H1 (cell line): Measurements from ENCODE around the gene RASL11B. TPM values are rescaled to one million over a fixed set of nuclear protein-coding genes. Genes with fewer than 3 reads are reported as not detected.
A peak's percentile ranks its signal among the peaks of the same experiment; 100 is the strongest.

ENCODE experiments used
- ASH2L ChIP-seq: fragments of 200-600, 300-600 bp; sonication (generic); IDR thresholded peaks from one replicate; pipeline ENCODE4 v1.7.1; 2017; ENCODE audit warnings: low read length
- CHD2 ChIP-seq: IDR thresholded peaks from 2 replicates; pipeline ENCODE4 v1.6.1; 2012; ENCODE audit warnings: low read length, improper control_type of control experiment
- CREB1 ChIP-seq: IDR thresholded peaks from 2 replicates; pipeline ENCODE4 v1.6.1; 2012; ENCODE audit warnings: inconsistent platforms
- CTBP2 ChIP-seq: IDR thresholded peaks from 2 replicates; pipeline ENCODE4 v1.7.0; 2011; ENCODE audit warnings: borderline replicate concordance, mild to moderate bottlenecking, moderate library complexity, mixed read lengths, low read length; ENCODE audit not compliant: insufficient read depth, insufficient read length
- EGR1 ChIP-seq: IDR thresholded peaks from 2 replicates; pipeline ENCODE4 v1.6.1; 2011; ENCODE audit warnings: low read depth, low read length, borderline replicate concordance
- FOSL1 ChIP-seq: IDR thresholded peaks from 2 replicates; pipeline ENCODE4 v1.6.1; 2011; ENCODE audit warnings: mild to moderate bottlenecking, low read depth, low read length, moderate library complexity; ENCODE audit not compliant: insufficient read depth
- GTF2F1 ChIP-seq: IDR thresholded peaks from 2 replicates; pipeline ENCODE4 v1.6.1; 2012; ENCODE audit warnings: low read depth, low read length, improper control_type of control experiment, borderline replicate concordance
- KDM4A ChIP-seq: IDR thresholded peaks from one replicate; pipeline ENCODE4 v1.7.1; 2012; ENCODE audit warnings: low read depth, mild to moderate bottlenecking, moderate library complexity, low read length, inconsistent platforms; ENCODE audit not compliant: severe bottlenecking
- MAFK ChIP-seq: IDR thresholded peaks from 2 replicates; pipeline ENCODE4 v1.6.1; 2012; ENCODE audit warnings: low read depth, mild to moderate bottlenecking, improper control_type of control experiment, low read length
- PHF8 ChIP-seq: fragments of 200-600 bp; sonication (generic); conservative IDR thresholded peaks from 2 replicates; pipeline ENCODE4 v1.7.1; 2012; ENCODE audit warnings: low read depth, mild to moderate bottlenecking, inconsistent platforms, low read length, moderate library complexity
- POU5F1 ChIP-seq: IDR thresholded peaks from 2 replicates; pipeline ENCODE4 v1.6.1; 2011; ENCODE audit warnings: low read depth, mild to moderate bottlenecking, low read length, moderate library complexity
- RAD21 ChIP-seq, 2 experiments: IDR thresholded peaks in 1 of 2; conservative IDR thresholded peaks in 1 of 2; 2 replicates each; pipeline ENCODE4 v1.6.1; 2011; ENCODE audit warnings: low read depth in 2 of 2, low read length in 2 of 2, improper control_type of control experiment in 1 of 2, inconsistent platforms in 1 of 2, mild to moderate bottlenecking in 1 of 2, moderate library complexity in 1 of 2
- SIN3A ChIP-seq, 2 experiments: IDR thresholded peaks in 1 of 2; conservative IDR thresholded peaks in 1 of 2; 2 replicates each; pipeline ENCODE4 v1.6.1; 2011 to 2012; ENCODE audit warnings: low read length in 2 of 2, improper control_type of control experiment in 1 of 2, low read depth in 1 of 2, mild to moderate bottlenecking in 1 of 2
- SP1 ChIP-seq: IDR thresholded peaks from 2 replicates; pipeline ENCODE4 v1.6.1; 2011; ENCODE audit warnings: low read depth, low read length
- polyA plus RNA-seq, 7 experiments: library from polyadenylated mRNA; depleted of rRNA in 3 of 7; stranded (reverse) in 5 of 7; unstranded in 2 of 7; fragments of >200 nt in 5 of 7; fragments of 200-250 nt in 2 of 7; gene quantifications; 1 replicate in 5 of 7; 2 replicates in 1 of 7; 4 replicates in 1 of 7; pipeline versions ENCODE4 v1.2.1 to v1.2.3, GENCODE V29; 2011 to 2013; ENCODE audit warnings: missing spikeins in 2 of 7, mixed read lengths in 2 of 7
- total RNA-seq: library from RNA; stranded (reverse); fragmentation: NEBNext Ultra II Directional; extraction: Animal tissue kit (Norgen Biotek cat#: 25700); gene quantifications from 2 replicates; pipeline ENCODE4 v1.2.1, GENCODE V29; 2021
- TF ChIP-seq, protein P1 (sequence below), 3 experiments: IDR thresholded peaks; 1 replicate in 2 of 3; 2 replicates in 1 of 3; pipeline versions ENCODE4 v1.5.1 to v1.6.1; 2011; ENCODE audit warnings: low read length in 3 of 3, mild to moderate bottlenecking in 3 of 3, inconsistent platforms in 2 of 3, low read depth in 1 of 3, moderate library complexity in 1 of 3; ENCODE audit not compliant: insufficient read depth in 1 of 3; ENCODE audit errors: control extremely low read depth in 1 of 3
- TF ChIP-seq, protein P2 (sequence below): IDR thresholded peaks from 2 replicates; pipeline ENCODE4 v1.6.1; 2012; ENCODE audit warnings: inconsistent platforms
- TF ChIP-seq, protein P3 (sequence below): IDR thresholded peaks from 2 replicates; pipeline ENCODE4 v1.6.1; 2012; ENCODE audit warnings: inconsistent platforms

Gene RASL11B
- total and polyA plus RNA-seq, 2 of the 8 experiments (the other 6 are each of a cell fraction or from before 2014, with no cell fraction given): 49.8 to 75.5 TPM

DNA sequence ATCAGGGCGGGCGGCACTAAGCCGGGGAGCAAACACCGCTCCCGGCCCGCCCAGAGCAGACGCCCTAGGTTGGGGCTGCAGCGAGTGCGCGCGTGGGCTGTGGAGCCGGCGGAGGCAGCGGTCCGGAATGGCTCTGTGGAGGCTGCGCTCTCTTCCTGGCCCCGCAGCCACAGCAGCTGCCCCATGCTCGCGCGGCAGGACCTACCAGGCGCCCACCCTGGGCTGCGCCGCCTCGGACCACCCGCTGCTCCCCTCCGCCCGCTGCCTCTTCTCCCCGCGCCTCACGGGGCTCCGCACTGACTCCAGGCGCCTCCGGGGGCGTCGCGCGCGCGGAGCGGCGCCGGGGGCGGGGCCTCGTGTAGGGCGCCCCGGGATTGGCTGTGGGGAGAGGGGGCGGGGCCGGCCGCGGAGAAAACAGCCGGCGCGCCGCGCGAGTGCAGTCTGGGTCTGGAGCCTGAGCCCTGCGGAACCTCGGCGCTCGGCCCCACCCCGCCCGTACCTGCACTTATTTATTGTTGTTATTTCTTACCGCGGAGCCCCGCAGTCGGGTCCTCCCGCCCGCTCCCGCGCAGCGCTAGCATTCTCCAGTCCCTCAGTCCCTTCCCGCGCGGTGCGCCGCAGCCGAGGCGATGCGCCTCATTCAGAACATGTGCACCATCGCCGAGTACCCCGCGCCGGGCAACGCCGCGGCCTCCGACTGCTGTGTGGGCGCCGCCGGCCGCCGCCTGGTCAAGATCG lies at the start of gene RASL11B (continued):
- peak; percentile 68 for TF ChIP-seq SP1
- no peak for TF ChIP-seq MAFK
- TF ChIP-seq CREB1: peak; percentile 48; the same call in 1 of the 2 replicates
- TF ChIP-seq FOSL1: no peak
- TF ChIP-seq ASH2L: peak; percentile 61
- TF ChIP-seq, protein P1, sequence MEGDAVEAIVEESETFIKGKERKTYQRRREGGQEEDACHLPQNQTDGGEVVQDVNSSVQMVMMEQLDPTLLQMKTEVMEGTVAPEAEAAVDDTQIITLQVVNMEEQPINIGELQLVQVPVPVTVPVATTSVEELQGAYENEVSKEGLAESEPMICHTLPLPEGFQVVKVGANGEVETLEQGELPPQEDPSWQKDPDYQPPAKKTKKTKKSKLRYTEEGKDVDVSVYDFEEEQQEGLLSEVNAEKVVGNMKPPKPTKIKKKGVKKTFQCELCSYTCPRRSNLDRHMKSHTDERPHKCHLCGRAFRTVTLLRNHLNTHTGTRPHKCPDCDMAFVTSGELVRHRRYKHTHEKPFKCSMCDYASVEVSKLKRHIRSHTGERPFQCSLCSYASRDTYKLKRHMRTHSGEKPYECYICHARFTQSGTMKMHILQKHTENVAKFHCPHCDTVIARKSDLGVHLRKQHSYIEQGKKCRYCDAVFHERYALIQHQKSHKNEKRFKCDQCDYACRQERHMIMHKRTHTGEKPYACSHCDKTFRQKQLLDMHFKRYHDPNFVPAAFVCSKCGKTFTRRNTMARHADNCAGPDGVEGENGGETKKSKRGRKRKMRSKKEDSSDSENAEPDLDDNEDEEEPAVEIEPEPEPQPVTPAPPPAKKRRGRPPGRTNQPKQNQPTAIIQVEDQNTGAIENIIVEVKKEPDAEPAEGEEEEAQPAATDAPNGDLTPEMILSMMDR (IDR thresholded peaks at IDR 0.05; ENCODE audit: control extremely low read depth in 1 of 3, insufficient read depth in 1 of 3, low read depth in 1 of 3, low read length in 3 of 3): peak in 1 of 3 experiments; percentile 2; a peak in 1 of 4 replicates
- no peak for TF ChIP-seq CTBP2
- TF ChIP-seq KDM4A: peak; percentile 69
- TF ChIP-seq, protein P2, sequence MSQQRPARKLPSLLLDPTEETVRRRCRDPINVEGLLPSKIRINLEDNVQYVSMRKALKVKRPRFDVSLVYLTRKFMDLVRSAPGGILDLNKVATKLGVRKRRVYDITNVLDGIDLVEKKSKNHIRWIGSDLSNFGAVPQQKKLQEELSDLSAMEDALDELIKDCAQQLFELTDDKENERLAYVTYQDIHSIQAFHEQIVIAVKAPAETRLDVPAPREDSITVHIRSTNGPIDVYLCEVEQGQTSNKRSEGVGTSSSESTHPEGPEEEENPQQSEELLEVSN: peak; percentile 88
- TF ChIP-seq, protein P3, sequence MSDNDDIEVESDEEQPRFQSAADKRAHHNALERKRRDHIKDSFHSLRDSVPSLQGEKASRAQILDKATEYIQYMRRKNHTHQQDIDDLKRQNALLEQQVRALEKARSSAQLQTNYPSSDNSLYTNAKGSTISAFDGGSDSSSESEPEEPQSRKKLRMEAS: peak; percentile 85
- TF ChIP-seq EGR1: peak; percentile 48; the same call in 1 of the 2 replicates
- TF ChIP-seq SIN3A (conservative IDR thresholded peaks at IDR 0.05 in 1 of 2, IDR thresholded peaks at IDR 0.05 in 1 of 2; ENCODE audit: low read depth in 1 of 2, low read length in 2 of 2): peak; percentile 23 to 60; a peak in 1 of 4 replicates
- no peak for TF ChIP-seq CHD2
- no peak for TF ChIP-seq POU5F1
- TF ChIP-seq PHF8: peak; percentile 72
- peak; percentile 63; the same call in 1 of the 2 replicates for TF ChIP-seq GTF2F1
- peak in 1 of 2 experiments; percentile 38; a peak in 2 of 4 replicates for TF ChIP-seq RAD21 (IDR thresholded peaks at IDR 0.05 in 1 of 2, conservative IDR thresholded peaks at IDR 0.05 in 1 of 2; ENCODE audit: low read depth in 2 of 2, low read length in 2 of 2)
